HepG2 (cell line): ENCODE data around the gene AZU1. TPM values are rescaled to one million over a fixed set of nuclear protein-coding genes. Genes with fewer than 3 reads are reported as not detected.

Experiments used
- ATAC-seq: fragments of 200-7000 bp; cut with Tn5 transposase; 3 replicates; pipeline ENCODE4 v1.9.1; 2020; ENCODE audit warnings: mild to moderate bottlenecking, moderate library complexity
- BruUV-seq: library from RNA; stranded (reverse); fragments of 400-500 nt; replicated peaks from 2 replicates; lab custom pipeline; 2021; lab: Mats Ljungman, UMichigan
- CTCF ChIA-PET: fragments of 300-600 bp; formaldehyde crosslinking; extraction: SDS; loops from one replicate; lab custom pipeline; 2021; ENCODE audit warnings: low total read pairs, inconsistent platforms, low intra/inter-chr PET ratio; lab: Yijun Ruan, JAX
- POLR2A ChIA-PET: fragments of 350-600 bp; sonication (Branson Sonifier 250); formaldehyde crosslinking; loops from one replicate; lab custom pipeline; 2020; ENCODE audit warnings: antibody characterized with exemption, inconsistent platforms; lab: Yijun Ruan, JAX
- DNase-seq: peaks from one replicate; pipeline ENCODE4 v3.0.0-alpha.2; 2015; ENCODE audit warnings: low spot score
- FAIRE-seq: peaks from 3 replicates; lab custom pipeline; 2011; peaks lifted over from hg19 to GRCh38; lab: Jason Lieb, UNC
- H2AFZ ChIP-seq: one replicate; pipeline ENCODE4 v1.6.1; 2011; ENCODE audit warnings: low read length, inconsistent platforms
- H3K27ac ChIP-seq: fragments of 300-600 bp; 3 replicates; pipeline ENCODE4 v1.8.0; 2011; ENCODE audit warnings: mixed run types, mild to moderate bottlenecking, mixed read lengths, low read length, inconsistent platforms; ENCODE audit not compliant: insufficient read depth; ENCODE audit errors: extremely low read length
- H3K27me3 ChIP-seq, 2 experiments: fragments of 200-600 bp in 1 of 2; 2 replicates in 1 of 2; 3 replicates in 1 of 2; pipeline versions ENCODE4 v1.6.0 to v1.8.0; 2011; ENCODE audit warnings: low read length in 2 of 2, mild to moderate bottlenecking in 2 of 2, moderate library complexity in 2 of 2, inconsistent platforms in 1 of 2; ENCODE audit not compliant: insufficient read depth in 2 of 2, control insufficient read depth in 1 of 2
- H3K36me3 ChIP-seq, 2 experiments: fragments of 200-600 bp in 1 of 2; replicated peaks in 1 of 2; 2 replicates in 1 of 2; 3 replicates in 1 of 2; pipeline versions ENCODE4 v1.5.1 to v1.8.0; 2011; ENCODE audit warnings: low read length in 2 of 2, inconsistent platforms in 1 of 2; ENCODE audit not compliant: insufficient read depth in 2 of 2, control insufficient read depth in 1 of 2
- H3K4me1 ChIP-seq: 2 replicates; pipeline ENCODE4 v1.5.1; 2012; ENCODE audit warnings: low read length, inconsistent platforms; ENCODE audit not compliant: insufficient read depth
- H3K4me2 ChIP-seq: 2 replicates; pipeline ENCODE4 v1.6.0; 2011; ENCODE audit warnings: low read depth, low read length, inconsistent platforms
- H3K4me3 ChIP-seq, 3 experiments: fragments of 200-600 bp in 1 of 3; sonication (generic), shearing (Covaris generic) in 1 of 3; replicated peaks in 1 of 3; 2 replicates each; pipeline ENCODE4 v1.5.1; 2011 to 2016; ENCODE audit warnings: low read length in 3 of 3, inconsistent platforms in 2 of 3, low read depth in 2 of 3, mild to moderate bottlenecking in 2 of 3, control low read depth in 1 of 3, mixed read lengths in 1 of 3; ENCODE audit not compliant: insufficient read depth in 1 of 3
- H3K79me2 ChIP-seq: one replicate; pipeline ENCODE4 v1.6.1; 2011; ENCODE audit warnings: low read length, inconsistent platforms; ENCODE audit not compliant: insufficient read depth
- H3K9ac ChIP-seq: 2 replicates; pipeline ENCODE4 v1.6.0; 2011; ENCODE audit warnings: mild to moderate bottlenecking, low read depth, low read length, inconsistent platforms; ENCODE audit not compliant: insufficient read depth
- H3K9me3 ChIP-seq: 2 replicates; pipeline ENCODE4 v1.5.1; 2012; ENCODE audit warnings: mild to moderate bottlenecking, low read length
- H4K20me1 ChIP-seq: 2 replicates; pipeline ENCODE4 v1.6.0; 2011; ENCODE audit warnings: inconsistent platforms, mild to moderate bottlenecking, low read length, moderate library complexity; ENCODE audit not compliant: insufficient read depth
- AKAP8 ChIP-seq: sonication (generic); formaldehyde crosslinking; IDR thresholded peaks from 2 replicates; pipeline ENCODE4 v1.5.1; 2020; ENCODE audit warnings: mild to moderate bottlenecking, missing genetic modification reagents
- BORCS8-MEF2B ChIP-seq: sonication (generic); formaldehyde crosslinking; IDR thresholded peaks from 2 replicates; pipeline ENCODE4 v1.8.0; 2022; ENCODE audit warnings: mild to moderate bottlenecking, missing genetic modification reagents
- HOXA5 ChIP-seq: sonication (generic); formaldehyde crosslinking; IDR thresholded peaks from 2 replicates; pipeline ENCODE4 v1.4.0; 2020; ENCODE audit warnings: missing genetic modification reagents
- NR2C2 ChIP-seq: sonication (generic); formaldehyde crosslinking; IDR thresholded peaks from 2 replicates; pipeline ENCODE4 v1.4.0; 2020; ENCODE audit warnings: missing genetic modification reagents, mild to moderate bottlenecking, moderate library complexity, borderline replicate concordance
- RORA ChIP-seq: sonication (generic); formaldehyde crosslinking; IDR thresholded peaks from 2 replicates; pipeline ENCODE4 v1.5.0; 2020; ENCODE audit warnings: mild to moderate bottlenecking, missing genetic modification reagents, moderate library complexity
- TBX3 ChIP-seq: fragments of 450-650 bp; IDR thresholded peaks from 2 replicates; pipeline ENCODE4 v1.6.1; 2017; ENCODE audit warnings: antibody characterized with exemption, mild to moderate bottlenecking, inconsistent platforms, borderline replicate concordance
- YEATS2 ChIP-seq: sonication (generic); formaldehyde crosslinking; IDR thresholded peaks from 2 replicates; pipeline ENCODE4 v1.4.0; 2020; ENCODE audit warnings: missing genetic modification reagents, borderline replicate concordance
- ZBTB38 ChIP-seq: sonication (generic); formaldehyde crosslinking; IDR thresholded peaks from 2 replicates; pipeline ENCODE4 v1.5.1; 2020; ENCODE audit warnings: mild to moderate bottlenecking, missing genetic modification reagents
- ZNF607 ChIP-seq: sonication (generic); formaldehyde crosslinking; IDR thresholded peaks from 2 replicates; pipeline ENCODE4 v1.5.1; 2020; ENCODE audit warnings: missing genetic modification reagents, mild to moderate bottlenecking, borderline replicate concordance
- WGBS: methylation state at CpG from one replicate; pipeline ENCODE4 v1.1.6; 2017; ENCODE audit warnings: low lambda C conversion rate; 5-methylcytosine and 5-hydroxymethylcytosine counted together
- in situ Hi-C: cut with HindIII; loops from 2 replicates; pipeline ENCODE4 v1.10.0; 2017; ENCODE audit warnings: low pct_unique_long_range_greater_than_20kb; ENCODE audit not compliant: extremely low pct_ligation_motif_present
- intact Hi-C: fragments of 100-400 bp; cut with micrococcal nuclease; formaldehyde crosslinking; loops from one replicate; pipeline ENCODE4 v1.10.0; 2022; ENCODE audit not compliant: unreplicated experiment
- polyA plus RNA-seq, 8 experiments: library from polyadenylated mRNA; depleted of rRNA in 3 of 8; stranded (reverse) in 7 of 8; unstranded in 1 of 8; fragments of >200 nt; fragmentation: Illumina TruSeq in 4 of 8; extraction: Trizol in 4 of 8; gene quantifications; 2 replicates each; pipeline versions ENCODE4 v1.2.1 to v1.2.3, GENCODE V29; 2011 to 2016; ENCODE audit warnings: low read depth in 4 of 8, missing spikeins in 1 of 8, mixed read lengths in 1 of 8; ENCODE audit not compliant: insufficient read depth in 1 of 8
- total RNA-seq, 5 experiments: library from RNA; depleted of rRNA; stranded (reverse); fragments of >200 nt; fragmentation: Illumina TruSeq; extraction: Trizol; gene quantifications; 2 replicates each; pipeline ENCODE4 v1.2.3, GENCODE V29; 2016; ENCODE audit warnings: low read depth in 1 of 5
- TF ChIP-seq, protein P1 (sequence below): sonication (generic); formaldehyde crosslinking; IDR thresholded peaks from 2 replicates; pipeline ENCODE4 v1.4.0; 2020; ENCODE audit warnings: missing genetic modification reagents
- TF ChIP-seq, protein P2 (sequence below): sonication (generic); formaldehyde crosslinking; IDR thresholded peaks from 2 replicates; pipeline ENCODE4 v1.4.0; 2020; ENCODE audit warnings: missing genetic modification reagents, mild to moderate bottlenecking, borderline replicate concordance
- TF ChIP-seq, protein P3 (sequence below), 2 experiments: sonication (generic) in 1 of 2; formaldehyde crosslinking in 1 of 2; IDR thresholded peaks; 2 replicates each; pipeline versions ENCODE4 v1.4.0 to v1.6.1; 2018 to 2020; ENCODE audit warnings: missing genetic modification reagents in 2 of 2, borderline replicate concordance in 1 of 2, low read depth in 1 of 2, mild to moderate bottlenecking in 1 of 2, missing biosample characterization in 1 of 2
- TF ChIP-seq, protein P4 (sequence below): fragments of 450-650 bp; IDR thresholded peaks from 2 replicates; pipeline ENCODE4 v1.6.1; 2016
- TF ChIP-seq, protein P5 (sequence below): sonication (generic); formaldehyde crosslinking; IDR thresholded peaks from 2 replicates; pipeline ENCODE4 v1.8.0; 2022; ENCODE audit warnings: mild to moderate bottlenecking, missing genetic modification reagents, moderate library complexity

Gene AZU1
- total and polyA plus RNA-seq, 2 of the 13 experiments (the other 11 are each of a cell fraction or from before 2014, with no cell fraction given): not detected

DNA sequence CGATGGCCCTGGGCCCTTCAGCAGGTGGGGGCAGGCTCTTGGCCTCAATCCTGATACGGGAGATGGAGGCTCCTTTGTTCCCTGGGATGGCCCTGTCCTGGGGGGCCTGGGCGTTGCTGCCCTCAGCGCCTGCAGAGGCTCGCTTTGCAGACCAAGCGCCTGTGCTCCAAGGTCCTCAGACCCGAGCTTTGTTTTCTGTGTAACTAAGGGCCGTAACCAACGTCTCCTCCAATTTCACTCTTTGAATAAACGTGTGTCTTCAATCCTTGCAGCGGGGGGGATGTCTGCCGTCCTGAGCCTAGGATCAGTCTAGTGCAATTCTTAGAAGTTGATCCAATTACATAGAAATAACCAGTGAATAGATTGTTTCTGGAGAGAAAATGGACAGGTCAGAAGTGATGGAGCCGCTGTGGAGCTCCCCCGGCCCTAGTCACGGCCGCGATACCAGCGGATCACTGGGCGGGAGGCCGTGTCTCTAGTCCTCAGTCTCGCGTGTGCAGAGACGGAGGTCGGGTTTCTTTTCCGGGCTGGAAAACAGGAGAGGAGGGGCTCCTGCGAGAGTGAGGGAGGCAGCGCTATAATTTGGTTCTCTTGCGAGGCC, 25.0 kb upstream of the AZU1 start:
- CTCF ChIA-PET: no interaction called here
- Histone ChIP-seq H3K79me2 (peaks cover 92% of the 10 kb centered on the region), H3K36me3 (peaks cover 44 to 75% of the 10 kb centered on the region in 2 experiments; a peak in 4 of 5 replicates), H2AFZ (no peak overlapping the region), H3K9me3 (no peaks in the 10 kb centered on the region), H4K20me1 (peaks cover 91% of the 10 kb centered on the region), H3K4me3 (no peak overlapping the region), H3K27ac (peak overlapping the region; percentile 45), H3K27me3 (no peaks in the 10 kb centered on the region; a peak in 1 of 5 replicates), H3K4me1 (peaks cover 35% of the 10 kb centered on the region), H3K4me2 (no peak overlapping the region), H3K9ac (no peak overlapping the region)
- POLR2A ChIA-PET: no interaction called here
- in situ Hi-C loops: no loop called here
- no peak for DNase-seq
- intact Hi-C loops: no loop called here
- BruUV-seq: no TSS peak
- no peak for ATAC-seq
- WGBS: 87% methylated on average over 14 of the region's 28 CpGs
- FAIRE-seq: no peak
- TF ChIP-seq NR2C2 (CRISPR knock-in tag) (no peak), RORA (CRISPR knock-in tag) (no peak), ZNF607 (CRISPR knock-in tag) (no peak), AKAP8 (peak; percentile 37; the same call in 1 of the 2 replicates), ZBTB38 (peak; percentile 18; the same call in 1 of the 2 replicates), BORCS8-MEF2B (CRISPR knock-in tag) (no peak), HOXA5 (no peak), TBX3 (no peak), YEATS2 (CRISPR knock-in tag) (no peak)
- TF ChIP-seq, protein P1, sequence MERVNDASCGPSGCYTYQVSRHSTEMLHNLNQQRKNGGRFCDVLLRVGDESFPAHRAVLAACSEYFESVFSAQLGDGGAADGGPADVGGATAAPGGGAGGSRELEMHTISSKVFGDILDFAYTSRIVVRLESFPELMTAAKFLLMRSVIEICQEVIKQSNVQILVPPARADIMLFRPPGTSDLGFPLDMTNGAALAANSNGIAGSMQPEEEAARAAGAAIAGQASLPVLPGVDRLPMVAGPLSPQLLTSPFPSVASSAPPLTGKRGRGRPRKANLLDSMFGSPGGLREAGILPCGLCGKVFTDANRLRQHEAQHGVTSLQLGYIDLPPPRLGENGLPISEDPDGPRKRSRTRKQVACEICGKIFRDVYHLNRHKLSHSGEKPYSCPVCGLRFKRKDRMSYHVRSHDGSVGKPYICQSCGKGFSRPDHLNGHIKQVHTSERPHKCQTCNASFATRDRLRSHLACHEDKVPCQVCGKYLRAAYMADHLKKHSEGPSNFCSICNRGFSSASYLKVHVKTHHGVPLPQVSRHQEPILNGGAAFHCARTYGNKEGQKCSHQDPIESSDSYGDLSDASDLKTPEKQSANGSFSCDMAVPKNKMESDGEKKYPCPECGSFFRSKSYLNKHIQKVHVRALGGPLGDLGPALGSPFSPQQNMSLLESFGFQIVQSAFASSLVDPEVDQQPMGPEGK (CRISPR knock-in tag): peak; percentile 23; the same call in 1 of the 2 replicates
- TF ChIP-seq, protein P2, sequence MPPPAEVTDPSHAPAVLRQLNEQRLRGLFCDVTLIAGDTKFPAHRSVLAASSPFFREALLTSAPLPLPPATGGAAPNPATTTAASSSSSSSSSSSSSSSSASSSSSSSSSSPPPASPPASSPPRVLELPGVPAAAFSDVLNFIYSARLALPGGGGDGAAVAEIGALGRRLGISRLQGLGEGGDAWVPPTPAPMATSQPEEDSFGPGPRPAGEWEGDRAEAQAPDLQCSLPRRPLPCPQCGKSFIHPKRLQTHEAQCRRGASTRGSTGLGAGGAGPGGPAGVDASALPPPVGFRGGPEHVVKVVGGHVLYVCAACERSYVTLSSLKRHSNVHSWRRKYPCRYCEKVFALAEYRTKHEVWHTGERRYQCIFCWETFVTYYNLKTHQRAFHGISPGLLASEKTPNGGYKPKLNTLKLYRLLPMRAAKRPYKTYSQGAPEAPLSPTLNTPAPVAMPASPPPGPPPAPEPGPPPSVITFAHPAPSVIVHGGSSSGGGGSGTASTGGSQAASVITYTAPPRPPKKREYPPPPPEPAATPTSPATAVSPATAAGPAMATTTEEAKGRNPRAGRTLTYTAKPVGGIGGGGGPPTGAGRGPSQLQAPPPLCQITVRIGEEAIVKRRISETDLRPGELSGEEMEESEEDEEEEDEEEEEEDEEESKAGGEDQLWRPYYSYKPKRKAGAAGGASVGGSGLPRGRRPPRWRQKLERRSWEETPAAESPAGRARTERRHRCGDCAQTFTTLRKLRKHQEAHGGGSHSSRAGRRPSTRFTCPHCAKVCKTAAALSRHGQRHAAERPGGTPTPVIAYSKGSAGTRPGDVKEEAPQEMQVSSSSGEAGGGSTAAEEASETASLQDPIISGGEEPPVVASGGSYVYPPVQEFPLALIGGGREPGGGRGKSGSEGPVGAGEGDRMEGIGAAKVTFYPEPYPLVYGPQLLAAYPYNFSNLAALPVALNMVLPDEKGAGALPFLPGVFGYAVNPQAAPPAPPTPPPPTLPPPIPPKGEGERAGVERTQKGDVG (CRISPR knock-in tag): 0 out of 2 replicates have a peak, but pooled peaks have one; percentile 39
- TF ChIP-seq, protein P3, sequence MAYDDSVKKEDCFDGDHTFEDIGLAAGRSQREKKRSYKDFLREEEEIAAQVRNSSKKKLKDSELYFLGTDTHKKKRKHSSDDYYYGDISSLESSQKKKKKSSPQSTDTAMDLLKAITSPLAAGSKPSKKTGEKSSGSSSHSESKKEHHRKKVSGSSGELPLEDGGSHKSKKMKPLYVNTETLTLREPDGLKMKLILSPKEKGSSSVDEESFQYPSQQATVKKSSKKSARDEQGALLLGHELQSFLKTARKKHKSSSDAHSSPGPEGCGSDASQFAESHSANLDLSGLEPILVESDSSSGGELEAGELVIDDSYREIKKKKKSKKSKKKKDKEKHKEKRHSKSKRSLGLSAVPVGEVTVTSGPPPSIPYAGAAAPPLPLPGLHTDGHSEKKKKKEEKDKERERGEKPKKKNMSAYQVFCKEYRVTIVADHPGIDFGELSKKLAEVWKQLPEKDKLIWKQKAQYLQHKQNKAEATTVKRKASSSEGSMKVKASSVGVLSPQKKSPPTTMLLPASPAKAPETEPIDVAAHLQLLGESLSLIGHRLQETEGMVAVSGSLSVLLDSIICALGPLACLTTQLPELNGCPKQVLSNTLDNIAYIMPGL (CRISPR knock-in tag; IDR thresholded peaks at IDR 0.05; ENCODE audit: borderline replicate concordance in 1 of 2, low read depth in 1 of 2): no peak
- TF ChIP-seq, protein P4, sequence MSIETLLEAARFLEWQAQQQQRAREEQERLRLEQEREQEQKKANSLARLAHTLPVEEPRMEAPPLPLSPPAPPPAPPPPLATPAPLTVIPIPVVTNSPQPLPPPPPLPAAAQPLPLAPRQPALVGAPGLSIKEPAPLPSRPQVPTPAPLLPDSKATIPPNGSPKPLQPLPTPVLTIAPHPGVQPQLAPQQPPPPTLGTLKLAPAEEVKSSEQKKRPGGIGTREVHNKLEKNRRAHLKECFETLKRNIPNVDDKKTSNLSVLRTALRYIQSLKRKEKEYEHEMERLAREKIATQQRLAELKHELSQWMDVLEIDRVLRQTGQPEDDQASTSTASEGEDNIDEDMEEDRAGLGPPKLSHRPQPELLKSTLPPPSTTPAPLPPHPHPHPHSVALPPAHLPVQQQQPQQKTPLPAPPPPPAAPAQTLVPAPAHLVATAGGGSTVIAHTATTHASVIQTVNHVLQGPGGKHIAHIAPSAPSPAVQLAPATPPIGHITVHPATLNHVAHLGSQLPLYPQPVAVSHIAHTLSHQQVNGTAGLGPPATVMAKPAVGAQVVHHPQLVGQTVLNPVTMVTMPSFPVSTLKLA: no peak
- TF ChIP-seq, protein P5, sequence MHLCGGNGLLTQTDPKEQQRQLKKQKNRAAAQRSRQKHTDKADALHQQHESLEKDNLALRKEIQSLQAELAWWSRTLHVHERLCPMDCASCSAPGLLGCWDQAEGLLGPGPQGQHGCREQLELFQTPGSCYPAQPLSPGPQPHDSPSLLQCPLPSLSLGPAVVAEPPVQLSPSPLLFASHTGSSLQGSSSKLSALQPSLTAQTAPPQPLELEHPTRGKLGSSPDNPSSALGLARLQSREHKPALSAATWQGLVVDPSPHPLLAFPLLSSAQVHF: no peak
